SK-MEL-5 (cell line): ENCODE results near the gene EFCAB9. TPM values are rescaled to one million over a fixed set of nuclear protein-coding genes. Genes with fewer than 3 reads are reported as not detected.

Experiments used
- DNase-seq: peaks from one replicate; pipeline ENCODE4 v3.0.0-alpha.2; 2016; ENCODE audit warnings: low read depth, low spot score
- in situ Hi-C: cut with HindIII; loops from 2 replicates; pipeline ENCODE4 v1.10.0; 2016; ENCODE audit warnings: low sequenced_read_pairs, high pct_unique_total_duplicates, low pct_unique_long_range_greater_than_20kb
- total RNA-seq: library from RNA; depleted of rRNA; stranded (reverse); fragments of >200 nt; shearing (Covaris generic); gene quantifications from 2 replicates; pipeline ENCODE4 v1.2.3, GENCODE V29; 2014

Gene EFCAB9
- total RNA-seq, 1 experiment from 2014 or later = not detected

- DNase-seq = peak; percentile 44
- in situ Hi-C loops = no loop called here
Measured at GRCh38 chr5:172162323-172162986, 31.5 kb upstream of the EFCAB9 start.

GRCh38 chr5:172162987-172163343 lies 31.0 kb upstream of the EFCAB9 start:
- DNase-seq = no peak

DNA sequence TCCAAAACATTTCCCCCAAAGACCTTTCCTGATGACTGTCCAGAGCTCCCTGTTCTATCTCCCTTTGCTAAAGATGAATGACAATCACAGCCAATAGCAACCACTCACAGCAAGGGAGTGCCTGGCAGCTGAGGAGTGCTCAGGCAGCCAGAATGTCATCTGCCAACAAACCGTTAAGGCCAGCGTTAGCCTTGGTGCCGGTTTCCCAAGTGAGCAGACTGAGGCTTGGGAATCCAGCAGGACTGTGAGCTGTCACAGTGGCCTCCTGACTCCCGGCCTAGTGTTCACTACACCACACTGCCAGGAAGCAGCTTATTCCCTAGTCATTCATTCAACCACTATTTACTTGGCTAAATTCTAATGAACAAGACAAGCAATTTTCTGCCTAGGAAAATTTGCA lies 30.6 kb upstream of the EFCAB9 start:
- no peak for DNase-seq

More at GRCh38 chr5:172162987-172163343, 31.0 kb upstream of the EFCAB9 start:
- in situ Hi-C loops = no loop called here

DNA sequence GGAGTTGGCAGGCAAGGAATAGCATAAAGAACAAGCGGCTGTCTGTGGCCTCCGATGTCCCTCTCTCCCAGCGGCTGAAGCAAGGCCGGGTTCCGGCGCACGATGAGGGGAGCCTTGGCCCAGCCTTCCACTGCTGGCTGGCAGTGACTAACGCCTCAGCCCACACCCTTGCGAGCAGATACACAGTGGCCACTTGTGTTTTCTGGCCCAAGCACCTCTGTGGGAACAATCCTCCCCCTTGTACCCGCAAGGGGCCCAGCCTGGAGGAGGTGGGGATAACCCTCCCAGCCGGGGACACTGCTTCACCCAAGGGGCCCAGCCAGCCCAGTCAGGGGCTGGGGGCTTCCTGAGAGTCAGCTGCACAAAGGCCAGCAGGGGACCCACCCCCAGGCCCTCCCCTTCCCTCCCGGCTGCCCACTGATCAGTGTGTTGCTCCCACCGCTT lies 29.2 kb upstream of the EFCAB9 start:
- in situ Hi-C loops = no loop called here
- DNase-seq = peak; percentile 74

More for the DNA sequence above, 30.6 kb upstream of the EFCAB9 start:
- in situ Hi-C loops = no loop called here

DNA sequence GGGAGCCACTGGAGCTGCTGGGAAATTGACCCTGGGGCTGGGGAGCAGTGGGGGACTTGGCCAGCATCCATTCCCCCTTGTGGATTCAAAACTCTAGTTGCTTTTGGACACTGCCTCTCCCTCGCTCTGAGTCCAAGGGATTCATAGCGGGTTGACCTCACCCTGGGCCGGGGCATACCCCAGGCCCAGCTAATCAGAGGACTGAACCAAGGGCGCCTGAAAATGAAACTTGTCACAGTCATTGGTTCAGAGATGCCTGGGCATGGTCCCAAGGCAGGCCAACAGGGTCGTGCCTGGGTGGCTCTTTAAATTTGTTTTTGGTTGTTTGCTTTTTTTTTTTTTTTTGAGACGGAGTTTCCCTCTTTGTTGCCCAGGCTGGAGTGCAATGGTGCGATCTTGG lies 28.5 kb upstream of the EFCAB9 start:
- in situ Hi-C loops = no loop called here
- no peak for DNase-seq

GRCh38 chr5:172166030-172166826 lies 27.7 kb upstream of the EFCAB9 start:
- in situ Hi-C loops = no loop called here
- DNase-seq = no peak

GRCh38 chr5:172167895-172168294 lies 26.1 kb upstream of the EFCAB9 start:
- in situ Hi-C loops = no loop called here
- DNase-seq = no peak

DNA sequence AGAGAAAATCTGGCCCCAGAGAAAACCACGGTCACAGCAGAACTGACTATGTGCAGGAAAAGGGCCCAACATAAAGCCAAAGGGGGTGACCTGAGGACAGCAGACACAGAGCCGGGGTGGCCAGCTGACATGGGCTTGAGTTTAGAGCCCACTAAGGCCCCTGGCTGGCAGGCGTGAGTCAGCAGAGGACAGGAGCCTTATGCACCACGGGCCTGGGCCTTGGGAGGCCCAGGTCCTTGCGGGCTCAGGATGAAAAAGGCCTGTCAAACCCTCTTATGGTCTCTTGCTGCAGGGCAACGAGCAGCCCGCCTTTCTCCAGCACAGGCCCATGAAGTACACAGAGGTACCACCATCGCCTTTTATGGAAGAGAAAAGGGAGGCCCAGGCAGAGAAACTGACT lies 25.7 kb upstream of the EFCAB9 start:
- no peak for DNase-seq
- in situ Hi-C loops = no loop called here

GRCh38 chr5:172169216-172169615 lies 24.8 kb upstream of the EFCAB9 start:
- in situ Hi-C loops = no loop called here
- DNase-seq = no peak

- no peak for DNase-seq
- in situ Hi-C loops = no loop called here
Measured at GRCh38 chr5:172170251-172170701, 23.7 kb upstream of the EFCAB9 start.

DNA sequence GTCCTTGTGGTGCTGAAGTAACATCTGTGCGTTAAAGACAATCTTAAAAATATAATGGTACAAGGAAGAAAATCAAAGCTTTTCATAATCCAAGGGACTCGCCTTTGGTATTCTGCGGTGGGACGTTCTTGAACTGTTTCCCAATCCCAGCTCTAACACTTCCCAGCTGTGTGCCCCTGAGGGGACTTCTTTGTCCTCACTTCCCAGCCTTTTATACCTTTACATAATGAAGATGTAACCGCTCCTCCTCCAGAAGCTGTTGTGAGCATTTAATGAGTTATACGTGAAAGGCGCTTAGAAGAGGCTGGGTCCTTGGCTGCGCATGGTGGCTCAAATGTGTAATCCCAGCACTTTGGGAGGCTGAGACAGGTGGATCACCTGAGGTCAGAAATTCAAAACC lies 22.9 kb upstream of the EFCAB9 start:
- in situ Hi-C loops = no loop called here
- DNase-seq = no peak

- in situ Hi-C loops = no loop called here
- DNase-seq = no peak
Measured at GRCh38 chr5:172172912-172173563, 20.9 kb upstream of the EFCAB9 start.

DNA sequence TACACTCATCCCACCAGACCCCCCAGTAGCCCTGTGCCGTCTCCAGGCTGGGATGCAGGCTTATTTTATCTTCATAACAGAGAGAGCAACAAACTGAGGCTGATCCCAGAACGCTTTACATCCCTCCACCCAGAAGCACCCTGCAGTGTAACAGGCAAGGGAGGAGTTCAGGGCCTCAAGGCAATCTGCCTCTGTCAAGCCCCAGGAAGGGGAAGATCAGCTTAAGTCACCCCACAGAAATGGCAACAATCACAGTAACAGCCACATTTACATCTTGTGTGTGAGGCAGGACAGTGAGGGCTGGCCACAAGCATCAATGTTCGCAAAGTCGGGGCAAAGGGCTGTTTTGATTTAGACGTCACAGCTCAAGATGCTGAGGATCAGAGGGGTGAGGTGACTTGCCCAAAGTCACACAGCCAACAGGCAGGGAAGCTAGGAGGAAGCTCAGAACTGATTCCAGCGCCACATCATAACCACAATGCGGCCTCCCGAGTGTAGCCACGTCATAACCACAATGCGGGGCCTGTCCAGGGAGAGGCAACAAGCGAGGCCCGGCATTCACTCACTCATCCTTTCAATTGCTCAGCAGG lies 20.3 kb upstream of the EFCAB9 start:
- in situ Hi-C loops = no loop called here
- no peak for DNase-seq

DNA sequence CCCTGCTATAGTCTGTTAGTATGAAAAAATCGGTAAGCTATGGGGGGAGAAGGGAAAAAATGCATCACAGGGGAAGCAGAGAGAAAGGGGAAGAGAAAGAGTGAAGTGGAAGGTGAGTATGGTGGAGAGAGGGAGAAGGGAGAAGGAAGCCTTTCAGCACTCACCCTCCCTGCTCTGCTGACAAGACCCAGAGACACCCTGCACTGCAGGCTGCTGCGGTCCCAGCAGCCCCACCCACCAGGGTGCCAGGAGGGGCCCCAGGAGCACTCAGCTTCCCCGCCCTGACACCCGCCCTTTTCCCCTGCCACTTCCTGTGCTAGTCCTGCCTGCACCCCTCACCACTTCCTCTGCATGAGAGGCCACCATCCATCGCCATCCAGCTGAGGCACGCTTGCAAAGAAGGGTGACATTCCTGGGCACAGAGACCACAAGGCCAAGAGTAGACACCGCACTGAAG lies 18.7 kb upstream of the EFCAB9 start:
- no peak for DNase-seq
- in situ Hi-C loops = no loop called here

GRCh38 chr5:172177176-172177575 lies 16.8 kb upstream of the EFCAB9 start:
- no peak for DNase-seq
- in situ Hi-C loops = no loop called here

GRCh38 chr5:172178301-172178987 lies 15.5 kb upstream of the EFCAB9 start:
- in situ Hi-C loops = no loop called here
- DNase-seq = no peak
